Right renal cortex interstitium (tissue), 3 donors: ENCODE measurements around the gene NRXN3. TPM values are rescaled to one million over a fixed set of nuclear protein-coding genes. Genes with fewer than 3 reads are reported as not detected.
"Not testable (repeated sequence)": the region's sequence is repeated elsewhere in the genome, so short reads cannot be mapped to it uniquely, and the experiment has no call there.

Source experiments
- DNase-seq, 3 donors: peaks; one replicate each; pipeline ENCODE4 v3.0.0-alpha.2; 2013; ENCODE audit warnings: low read depth in 3 of 3, low spot score in 2 of 3
- polyA plus RNA-seq, 3 donors: library from polyadenylated mRNA; unstranded; fragments of 120-200 nt; gene quantifications; one replicate each; pipeline ENCODE4 v1.2.1, GENCODE V29; 2013; ENCODE audit not compliant: insufficient read length in 3 of 3

The NRXN3 gene
- polyA plus RNA-seq, 3 donors, result 5.6 to 6.7 (median 5.9) TPM

GRCh38 chr14:78561074-78561473 is 390.9 kb downstream of the NRXN3 start:
- DNase-seq, result no peak

GRCh38 chr14:78566026-78566858 is 396.1 kb downstream of the NRXN3 start:
- DNase-seq, result peak; percentile 63 to 72 (median 69)

GRCh38 chr14:78566859-78567172 is 396.6 kb downstream of the NRXN3 start:
- DNase-seq, result no peak

- DNase-seq, result peak in 1 of 3 donors; percentile 1
These were observed 397.2 kb downstream of the NRXN3 start for GRCh38 chr14:78567343-78567742.

GRCh38 chr14:78573736-78574135 is 403.6 kb downstream of the NRXN3 start:
- not testable (repeated sequence) for DNase-seq

- no peak for DNase-seq
These were observed 406.4 kb downstream of the NRXN3 start for GRCh38 chr14:78576437-78577166.

- DNase-seq, result no peak
These were observed 411.1 kb downstream of the NRXN3 start for GRCh38 chr14:78581229-78581628.

GRCh38 chr14:78586681-78587080 is 416.5 kb downstream of the NRXN3 start:
- no peak for DNase-seq

- no peak for DNase-seq
These were observed 418.7 kb downstream of the NRXN3 start for GRCh38 chr14:78588906-78589305.

- DNase-seq, result no peak
These were observed 422.5 kb downstream of the NRXN3 start for GRCh38 chr14:78592616-78593219.

GRCh38 chr14:78593949-78594348 is 423.8 kb downstream of the NRXN3 start:
- DNase-seq, result no peak

GRCh38 chr14:78595797-78596196 is 425.6 kb downstream of the NRXN3 start:
- no peak for DNase-seq

GRCh38 chr14:78598046-78598920 is 428.1 kb downstream of the NRXN3 start:
- DNase-seq, result peak; percentile 43 to 47 (median 45)

GRCh38 chr14:78605025-78605762 is 435.0 kb downstream of the NRXN3 start:
- no peak for DNase-seq

- no peak for DNase-seq
These were observed 435.8 kb downstream of the NRXN3 start for GRCh38 chr14:78605897-78606500.

- DNase-seq, result no peak
These were observed 439.0 kb downstream of the NRXN3 start for GRCh38 chr14:78608998-78609787.

- no peak for DNase-seq
These were observed 440.8 kb downstream of the NRXN3 start for GRCh38 chr14:78610994-78611393.

- no peak for DNase-seq
These were observed 441.8 kb downstream of the NRXN3 start for GRCh38 chr14:78611796-78612571.
